Aorta (tissue), 5 donors: ENCODE data around the gene PRKCZ. TPM values are rescaled to one million over a fixed set of nuclear protein-coding genes. Genes with fewer than 3 reads are reported as not detected.

Source experiments
- ATAC-seq: fragments of 200-7000 bp; cut with Tn5 transposase; one replicate; pipeline ENCODE4 v1.9.1; 2022; ENCODE audit warnings: moderate library complexity; ENCODE audit not compliant: low FRiP score
- DNase-seq, 2 donors: peaks; one replicate each; pipeline ENCODE4 v3.0.0-alpha.2; 2020
- H3K27ac ChIP-seq, 2 donors: one replicate each; pipeline ENCODE4 v1.5.1; 2013; ENCODE audit warnings: low read length in 2 of 2, mild to moderate bottlenecking in 2 of 2, moderate library complexity in 2 of 2, control low read depth in 1 of 2, inconsistent platforms in 1 of 2, low read depth in 1 of 2
- H3K27me3 ChIP-seq, 2 donors: one replicate each; pipeline ENCODE4 v1.6.1; 2013; ENCODE audit warnings: control low read depth in 1 of 2, low read length in 1 of 2, mild to moderate bottlenecking in 1 of 2, moderate library complexity in 1 of 2; ENCODE audit not compliant: insufficient read depth in 2 of 2, control insufficient read depth in 1 of 2
- H3K36me3 ChIP-seq, 2 donors: one replicate each; pipeline ENCODE4 v1.6.1; 2013; ENCODE audit warnings: control low read depth in 1 of 2, low read length in 1 of 2, mild to moderate bottlenecking in 1 of 2; ENCODE audit not compliant: insufficient read depth in 2 of 2, control insufficient read depth in 1 of 2
- H3K4me1 ChIP-seq, 2 donors: one replicate each; pipeline ENCODE4 v1.6.1; 2013; ENCODE audit warnings: low read length in 2 of 2, control low read depth in 1 of 2, mild to moderate bottlenecking in 1 of 2, moderate library complexity in 1 of 2; ENCODE audit not compliant: insufficient read depth in 2 of 2, control insufficient read depth in 1 of 2
- H3K4me3 ChIP-seq, 2 donors: one replicate each; pipeline ENCODE4 v1.5.1; 2013; ENCODE audit warnings: low read length in 2 of 2, control low read depth in 1 of 2, mild to moderate bottlenecking in 1 of 2
- H3K9me3 ChIP-seq: one replicate; pipeline ENCODE4 v1.6.1; 2013; ENCODE audit warnings: mild to moderate bottlenecking, low read length; ENCODE audit not compliant: control insufficient read depth
- WGBS, 2 donors: extraction: QIAGEN DNeasy Blood & Tissue Kit; methylation state at CpG; one replicate each; pipeline ENCODE4 v1.1.7; 2013; 5-methylcytosine and 5-hydroxymethylcytosine counted together
- intact Hi-C, 2 donors: fragments of 100-400 bp; cut with DNase I; formaldehyde crosslinking; loops; one replicate each; pipeline versions ENCODE4 v1.14.2 to v1.15.0; 2022
- polyA plus RNA-seq, 2 donors: library from polyadenylated mRNA; stranded (reverse); fragments of 200-250 nt; gene quantifications; one replicate each; pipeline ENCODE4 v1.2.3, GENCODE V29; 2013
- total RNA-seq, 2 donors: library from RNA; stranded (reverse); fragmentation: NEBNext Ultra II Directional; extraction: Animal tissue kit (Norgen Biotek cat#: 25700); gene quantifications; one replicate each; pipeline ENCODE4 v1.2.1, GENCODE V29; 2021
- donor health status: healthy with polysubstance abuse.
- donor health status: Bipolar disorder and iron deficiency.
- donor health status: DM: no; HTN: no; CAD: no.
- donor health status: DM: no; HTN: no; CAD: no.
- donor health status: DM: yes; HTN: yes; CAD: no.

Gene PRKCZ
- total and polyA plus RNA-seq, 4 donors, result 1.5 to 23.2 (median 4.2) TPM

DNA sequence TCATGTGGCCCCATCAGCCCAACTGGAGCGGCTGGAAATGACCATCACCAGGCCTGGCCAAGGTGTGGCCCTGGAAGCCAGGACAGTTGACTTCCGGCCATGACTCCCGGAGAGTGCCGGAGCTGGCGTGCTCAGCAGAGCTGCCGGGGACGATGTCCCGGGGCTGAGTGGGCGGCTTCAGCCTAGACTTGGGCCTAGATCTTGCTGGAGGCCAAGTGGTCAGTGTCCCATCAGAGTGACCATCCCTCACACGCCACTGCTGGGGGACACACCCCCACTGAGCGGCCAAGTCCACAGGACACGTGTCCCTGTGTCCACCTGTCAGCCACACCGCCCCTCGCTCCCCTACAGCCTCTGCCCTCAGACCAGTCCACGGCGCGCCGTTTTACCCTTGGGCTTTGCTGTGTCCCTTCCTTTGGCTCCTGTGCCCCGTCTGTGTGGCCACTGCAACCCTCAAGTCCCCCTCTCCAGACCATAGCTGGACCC, 140.3 kb downstream of the PRKCZ start:
- DNase-seq, result no peak
- H3K4me1 ChIP-seq, result no peaks in the 10 kb centered on the region
- intact Hi-C loops, result loop anchor here (5.0 to 10.0 kb wide), 3 partner anchors 337 to 397 kb away; partner anchors contain the start of genes PANK4 (in 1 of the 2) and PRXL2B (in 1 of the 2)

DNA sequence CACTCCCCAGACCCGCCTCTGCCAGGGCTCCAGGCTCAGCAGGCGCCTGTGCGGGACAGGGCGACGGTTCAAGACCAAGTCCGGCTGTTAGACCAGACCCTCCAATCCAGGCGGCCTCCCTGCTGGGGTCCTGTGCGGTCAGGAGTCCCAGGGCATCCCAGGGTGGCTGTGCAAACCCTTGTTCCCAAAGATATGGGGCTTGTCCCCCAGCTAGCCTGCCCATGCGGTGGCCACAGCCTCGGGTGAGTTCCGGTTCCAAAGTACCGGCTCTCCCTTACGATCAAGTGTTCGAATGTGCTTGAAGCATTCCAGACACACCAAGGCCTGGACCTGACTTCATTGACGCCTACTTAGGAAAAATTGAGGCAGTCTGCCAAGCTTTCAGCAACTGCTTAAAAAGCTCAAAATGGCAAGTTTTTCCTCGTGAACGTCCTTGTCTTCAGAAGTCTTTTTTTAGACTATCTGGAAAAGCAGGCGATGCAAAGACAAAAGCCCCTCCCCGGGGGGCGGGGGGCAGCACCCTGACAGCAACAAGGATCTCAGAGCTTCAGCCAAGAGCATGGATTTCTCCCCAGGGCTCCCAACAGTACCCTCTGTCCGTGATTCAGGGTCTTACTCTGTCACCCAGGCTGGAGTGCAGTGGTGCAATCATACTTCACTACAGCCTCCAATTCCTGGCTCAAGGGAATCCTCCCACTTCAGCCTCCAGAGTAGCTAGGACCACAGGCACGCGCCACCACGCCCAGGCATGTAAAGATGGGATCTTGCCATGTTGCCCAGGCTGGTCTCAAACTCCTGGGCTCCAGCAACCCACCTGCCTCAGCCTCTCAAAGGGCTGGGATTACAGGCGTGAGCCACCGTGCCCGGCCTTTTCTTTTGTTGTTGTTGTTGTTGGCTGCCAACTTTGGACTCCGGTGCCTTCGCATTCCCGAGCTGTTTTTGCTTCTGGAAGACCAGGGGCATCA, 142.1 kb downstream of the PRKCZ start:
- no peaks in the 10 kb centered on the region for H3K9me3 ChIP-seq
- no peaks in the 10 kb centered on the region for H3K4me1 ChIP-seq
- 19 to 24% methylated on average over 30 of the region's 30 CpGs for WGBS, 2 donors
- peak in 1 of 2 donors; percentile 53 for DNase-seq
- H3K36me3 ChIP-seq, result no peaks in the 10 kb centered on the region
- H3K4me3 ChIP-seq, result no peak overlapping the region
- intact Hi-C loops, result loop anchor here (5.0 to 10.0 kb wide), 3 partner anchors 335 to 395 kb away; partner anchors contain the start of genes PANK4 (in 1 of the 2) and PRXL2B (in 1 of the 2)
- no peak for ATAC-seq
- peak overlapping the region in 1 of 2 donors; percentile 64 for H3K27ac ChIP-seq
- H3K27me3 ChIP-seq, result no peaks in the 10 kb centered on the region

More for the DNA sequence above, 140.3 kb downstream of the PRKCZ start:
- no peaks in the 10 kb centered on the region for H3K36me3 ChIP-seq
- no peaks in the 10 kb centered on the region for H3K27me3 ChIP-seq
- ATAC-seq, result no peak
- no peaks in the 10 kb centered on the region for H3K9me3 ChIP-seq
- peak overlapping the region; percentile 47 to 64 for H3K27ac ChIP-seq
- WGBS, 2 donors, result 52 to 54% methylated on average over 19 of the region's 19 CpGs
- H3K4me3 ChIP-seq, result peak overlapping the region; percentile 13 to 47

DNA sequence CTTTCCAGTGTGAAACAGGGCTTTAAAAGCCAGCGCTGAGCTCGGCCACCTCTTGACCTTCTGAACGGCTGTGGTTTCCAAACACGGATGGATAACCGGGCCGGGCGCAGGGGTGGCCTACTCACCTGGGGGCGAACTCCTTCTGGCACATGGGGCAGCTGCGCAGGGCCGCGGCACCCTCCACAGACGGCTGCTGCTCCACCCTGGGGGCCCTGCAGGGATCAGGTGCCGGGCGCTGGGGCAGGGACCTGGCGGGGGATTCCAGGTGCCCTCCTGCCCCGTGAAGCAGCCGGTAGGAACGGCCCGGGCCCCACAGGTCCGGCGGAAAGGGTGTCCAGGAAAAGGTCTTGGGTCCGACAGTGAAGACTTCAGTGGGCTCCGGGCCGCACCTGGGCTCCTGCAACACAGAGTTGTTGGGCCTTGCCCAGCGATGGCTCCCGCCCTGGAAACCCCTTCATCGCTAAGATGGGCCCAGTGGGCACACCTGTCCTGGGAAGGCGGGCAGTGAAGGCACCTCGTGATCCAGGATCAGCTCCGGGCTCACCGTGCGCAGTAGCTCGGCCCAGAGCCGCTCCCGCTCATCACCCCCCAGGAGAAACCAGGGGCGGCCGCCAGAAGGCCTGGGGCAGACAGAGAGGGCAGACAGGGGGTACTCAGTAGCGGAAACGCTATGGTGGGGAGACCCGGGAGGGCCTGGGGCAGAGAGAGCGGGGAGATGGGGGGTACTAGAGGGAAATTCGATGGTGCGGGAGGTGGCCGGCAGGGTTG, 143.5 kb downstream of the PRKCZ start:
- Histone ChIP-seq H3K27ac (peak overlapping the region in 1 of 2 donors; percentile 41), H3K36me3 (no peaks in the 10 kb centered on the region), H3K4me3 (no peak overlapping the region), H3K4me1 (no peaks in the 10 kb centered on the region), H3K27me3 (no peaks in the 10 kb centered on the region), H3K9me3 (no peaks in the 10 kb centered on the region)
- ATAC-seq, result no peak
- DNase-seq, result no peak
- intact Hi-C loops, result loop anchor here (2.0 to 10.0 kb wide), 4 partner anchors 187 to 394 kb away; partner anchors contain the start of genes PANK4 (in 1 of the 2) and PRXL2B (in 1 of the 2)
- WGBS, 2 donors, result 74% methylated on average over 43 to 44 of the region's 44 CpGs

DNA sequence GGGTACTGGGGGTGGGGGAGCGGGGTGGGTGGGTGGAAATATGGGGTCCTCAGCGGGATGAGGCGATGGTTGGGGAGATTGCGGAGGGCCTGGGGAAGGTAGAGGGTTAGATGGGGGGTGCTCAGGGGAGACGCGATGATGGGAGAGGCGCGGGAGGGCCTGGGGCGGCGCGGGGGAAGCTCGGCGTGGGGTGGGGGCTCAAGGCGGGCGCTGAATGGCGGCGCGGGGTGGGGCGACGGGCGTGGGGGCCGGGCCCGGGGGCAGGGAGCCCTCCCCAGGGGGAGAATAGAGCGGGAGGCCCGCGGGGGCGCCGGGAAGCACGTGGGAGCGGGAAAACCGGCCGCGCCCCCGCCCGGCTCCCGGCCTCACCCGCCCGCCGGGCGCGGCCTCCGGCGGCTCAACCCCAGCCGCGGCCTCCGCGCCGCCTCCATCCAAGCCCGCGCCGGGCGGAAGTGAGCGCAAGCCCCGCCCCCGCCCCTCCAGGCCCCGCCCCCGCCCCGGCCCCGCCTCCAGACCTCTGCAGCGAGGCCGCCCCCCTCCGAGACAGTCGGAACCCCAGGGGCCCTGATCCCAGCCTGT, 144.2 kb downstream of the PRKCZ start, which contains the start of gene FAAP20:
FAAP20 (minus strand) TSS at position 454 of the 579 bp plus-strand sequence; CDS start at position 431, 23 bp downstream.
- DNase-seq (no peak), ATAC-seq (peak; percentile 66)
- no peaks in the 10 kb centered on the region for H3K36me3 ChIP-seq
- peak within 1 kb of the TSS; percentile 19 to 32 for H3K4me3 ChIP-seq
- 2 to 5% methylated on average over 20 to 63 of the region's 63 CpGs for WGBS, 2 donors
- no peaks in the 10 kb centered on the region for H3K4me1 ChIP-seq
- H3K27ac ChIP-seq, result peak within 1 kb of the TSS; percentile 10 to 41
- intact Hi-C loops, result loop anchor here (2.0 to 10.0 kb wide), 4 partner anchors 186 to 393 kb away; partner anchors contain the start of genes PANK4 (in 1 of the 2) and PRXL2B (in 1 of the 2)
- H3K9me3 ChIP-seq, result no peaks in the 10 kb centered on the region
- no peaks in the 10 kb centered on the region for H3K27me3 ChIP-seq

DNA sequence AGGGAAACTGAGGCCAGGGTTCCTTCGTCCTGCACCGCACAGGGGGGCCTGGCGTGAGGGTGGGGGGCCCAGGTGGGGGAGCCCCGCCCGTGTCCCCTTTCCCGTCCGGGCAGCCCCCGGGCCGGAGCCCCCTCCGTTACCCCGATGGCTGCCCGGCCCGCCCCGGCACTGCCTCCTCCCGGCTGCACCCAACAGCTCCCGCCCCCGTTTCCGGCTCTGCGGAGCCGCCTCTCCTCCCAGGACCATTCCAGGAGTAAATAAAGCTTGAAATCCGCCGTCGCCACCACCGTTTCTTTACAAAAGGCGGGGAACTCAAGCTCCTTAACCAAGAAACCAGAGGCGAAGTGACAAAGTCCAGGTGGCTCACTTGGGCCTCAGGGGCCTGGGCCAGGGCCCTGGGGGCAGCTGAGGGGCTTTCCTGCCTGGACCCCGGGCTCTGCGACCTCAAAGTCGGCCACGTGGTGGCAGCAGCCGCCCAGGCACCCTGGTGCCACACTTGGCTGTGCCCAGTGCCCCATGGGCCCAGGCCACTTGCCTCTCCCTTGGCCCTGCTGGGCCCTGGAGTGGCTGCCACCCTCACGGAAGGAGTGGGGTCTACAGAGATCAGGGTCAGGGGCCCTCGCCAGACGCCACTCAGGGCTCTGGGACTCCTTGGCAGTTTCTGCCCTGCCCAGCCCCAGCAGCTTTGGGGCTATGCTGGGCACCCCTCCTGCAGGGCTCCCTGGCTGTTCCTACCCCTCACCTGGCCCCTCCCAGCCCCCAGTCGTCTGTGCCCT, 144.9 kb downstream of the PRKCZ start:
- intact Hi-C loops, result loop anchor here (1.0 to 10.0 kb wide), 8 partner anchors 42 to 392 kb away; partner anchors contain the start of genes PANK4 (in 1 of the 2) and PRXL2B (in 1 of the 2)
- H3K9me3 ChIP-seq, result no peaks in the 10 kb centered on the region
- H3K36me3 ChIP-seq, result no peaks in the 10 kb centered on the region
- 2% methylated on average over 25 to 35 of the region's 35 CpGs for WGBS, 2 donors
- ATAC-seq (peak; percentile 89), DNase-seq (peak; percentile 95 to 96)
- no peaks in the 10 kb centered on the region for H3K27me3 ChIP-seq
- no peaks in the 10 kb centered on the region for H3K4me1 ChIP-seq
- peak overlapping the region; percentile 19 to 30 for H3K4me3 ChIP-seq
- peak overlapping the region; percentile 10 to 38 for H3K27ac ChIP-seq

DNA sequence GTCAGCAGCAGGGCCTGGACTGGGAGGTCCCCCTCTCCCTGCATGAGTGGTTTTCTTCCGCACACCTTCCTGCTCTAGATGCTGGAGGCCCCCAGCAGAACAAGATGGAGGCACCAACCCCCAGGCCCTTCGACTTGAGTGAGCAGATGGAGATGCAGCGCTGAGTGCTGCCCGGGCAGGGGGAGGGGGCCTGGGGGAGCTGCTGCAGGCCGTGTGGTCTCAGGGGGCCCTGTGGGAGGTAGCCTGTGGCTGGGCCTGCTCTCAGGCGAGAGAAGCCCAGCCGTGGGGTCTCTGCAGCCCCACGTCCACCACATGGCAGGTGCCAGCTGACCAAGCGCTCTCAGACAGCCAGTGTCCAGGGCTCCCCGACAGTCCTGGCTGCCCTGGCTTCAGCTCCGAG, 145.6 kb downstream of the PRKCZ start:
- 61 to 68% methylated on average over 11 of the region's 11 CpGs for WGBS, 2 donors
- H3K27me3 ChIP-seq, result no peaks in the 10 kb centered on the region
- intact Hi-C loops, result loop anchor here (1.0 to 10.0 kb wide), 6 partner anchors 42 to 349 kb away; no protein-coding TSS in a partner anchor
- H3K27ac ChIP-seq, result peak overlapping the region; percentile 10 to 38
- H3K4me3 ChIP-seq, result no peak overlapping the region
- no peaks in the 10 kb centered on the region for H3K36me3 ChIP-seq
- DNase-seq (no peak), ATAC-seq (no peak)
- no peaks in the 10 kb centered on the region for H3K4me1 ChIP-seq
- no peaks in the 10 kb centered on the region for H3K9me3 ChIP-seq

DNA sequence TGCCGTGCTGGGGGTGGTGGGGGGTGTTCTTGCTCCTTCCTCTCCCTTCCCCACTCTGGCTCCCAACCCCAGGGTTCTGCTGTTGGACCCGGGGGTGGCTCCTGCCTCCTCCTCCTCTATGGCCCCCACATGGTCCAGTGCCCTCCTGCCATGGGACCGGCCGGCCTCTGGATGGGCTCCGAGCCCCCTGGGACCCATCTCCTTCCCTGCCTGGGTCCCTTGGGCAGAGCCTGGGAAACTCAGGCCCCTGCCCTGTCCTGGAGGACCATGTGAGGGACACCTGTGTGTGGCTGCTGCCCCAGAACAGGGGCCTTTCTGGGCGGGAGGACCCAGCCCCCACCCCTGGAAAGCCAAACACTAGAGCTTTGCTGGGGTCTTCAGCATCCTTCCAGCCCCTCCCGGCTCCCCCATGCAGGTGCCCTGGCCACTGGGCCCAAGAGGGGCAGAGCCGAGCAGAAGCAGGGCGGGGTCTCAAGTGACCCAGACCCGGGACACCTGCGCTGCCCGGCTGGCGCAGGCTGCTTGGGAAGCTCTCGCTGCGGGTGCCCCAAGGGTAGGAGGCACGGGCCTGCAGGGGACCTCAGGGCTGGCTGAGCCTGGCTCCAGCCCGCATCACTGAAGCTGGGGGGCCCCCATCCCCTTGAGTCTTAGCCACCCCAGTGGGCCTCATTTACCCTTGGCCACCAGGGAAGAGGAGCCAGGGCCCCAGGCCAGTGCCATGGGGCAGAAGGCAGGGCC, 146.9 kb downstream of the PRKCZ start:
- Histone ChIP-seq H3K9me3 (no peaks in the 10 kb centered on the region), H3K4me1 (no peaks in the 10 kb centered on the region), H3K36me3 (no peaks in the 10 kb centered on the region), H3K27me3 (no peaks in the 10 kb centered on the region), H3K27ac (no peak overlapping the region), H3K4me3 (no peak overlapping the region)
- ATAC-seq (no peak), DNase-seq (no peak)
- WGBS, 2 donors, result 86 to 87% methylated on average over 16 to 17 of the region's 17 CpGs
- intact Hi-C loops, result loop anchor here (5.0 to 10.0 kb wide), 4 partner anchors 40 to 348 kb away; no protein-coding TSS in a partner anchor
